Stimulated activated CD8-positive, alpha-beta memory T cell treated with anti-CD3 and anti-CD28 coated beads, Interleukin-15, amount 100 ng/mL, for 4 hours (primary cell): ENCODE measurements around the gene SLC41A3.

ENCODE experiments used
- DNase-seq, 2 donors: peaks; one replicate each; pipeline ENCODE4 v3.0.0-alpha.2; 2020; ENCODE audit warnings: low read depth in 2 of 2

SLC41A3 gene

GRCh38 chr3:126026761-126027160 is 57.2 kb downstream of the SLC41A3 start:
- no peak for DNase-seq

DNA sequence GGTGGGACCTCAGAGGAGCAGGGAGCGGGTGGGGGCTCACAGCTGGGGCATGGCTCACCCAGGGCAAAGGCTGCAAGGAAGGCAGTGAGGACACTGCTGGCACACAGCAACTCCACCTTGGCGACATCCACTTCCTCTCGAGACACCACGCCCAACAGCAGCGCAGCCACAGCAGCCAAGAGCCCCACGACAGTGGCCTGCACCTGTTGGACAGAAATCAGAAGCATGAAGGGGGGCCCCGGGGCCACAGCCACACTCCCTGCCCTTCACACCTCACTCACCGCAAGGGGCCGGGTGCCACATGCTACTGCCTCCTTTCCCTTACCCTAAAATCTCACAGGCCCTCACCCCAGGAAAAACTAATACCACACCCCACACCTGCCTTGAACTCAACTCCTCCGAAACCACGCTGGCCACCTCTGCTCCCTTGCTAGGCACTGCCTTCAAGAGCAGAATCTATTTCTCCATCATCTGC is 57.6 kb downstream of the SLC41A3 start:
- no peak for DNase-seq

GRCh38 chr3:126025862-126026261 is 58.1 kb downstream of the SLC41A3 start:
- no peak for DNase-seq

DNA sequence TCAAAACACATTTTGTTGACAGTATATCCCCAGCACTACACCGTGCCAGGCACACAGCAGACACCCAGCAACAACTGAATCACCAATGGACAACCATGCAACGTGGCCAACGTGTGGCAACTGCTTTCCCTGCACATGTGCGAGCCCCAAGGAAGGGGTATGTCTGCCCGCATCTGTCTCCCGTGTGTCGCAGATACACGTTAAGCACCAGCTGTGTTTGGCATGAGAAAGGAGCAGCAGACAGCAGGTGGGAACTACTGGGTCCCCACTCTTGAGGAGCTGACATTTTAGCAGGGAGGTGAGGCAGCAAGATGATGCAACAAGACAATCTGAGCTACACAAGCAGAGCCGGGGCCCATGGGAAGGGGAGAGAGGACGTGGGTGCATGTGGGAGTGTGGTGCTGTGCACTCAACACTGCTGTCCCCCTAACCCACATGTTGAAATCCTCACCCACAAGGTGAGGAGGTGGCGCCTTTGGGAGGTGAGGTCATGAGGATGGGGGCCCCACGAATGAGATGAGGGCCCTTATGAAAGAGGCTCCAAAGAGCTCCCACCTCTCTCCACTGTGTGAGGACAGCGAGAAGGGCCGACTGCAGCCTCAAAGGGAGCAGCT is 58.7 kb downstream of the SLC41A3 start:
- DNase-seq = no peak

DNA sequence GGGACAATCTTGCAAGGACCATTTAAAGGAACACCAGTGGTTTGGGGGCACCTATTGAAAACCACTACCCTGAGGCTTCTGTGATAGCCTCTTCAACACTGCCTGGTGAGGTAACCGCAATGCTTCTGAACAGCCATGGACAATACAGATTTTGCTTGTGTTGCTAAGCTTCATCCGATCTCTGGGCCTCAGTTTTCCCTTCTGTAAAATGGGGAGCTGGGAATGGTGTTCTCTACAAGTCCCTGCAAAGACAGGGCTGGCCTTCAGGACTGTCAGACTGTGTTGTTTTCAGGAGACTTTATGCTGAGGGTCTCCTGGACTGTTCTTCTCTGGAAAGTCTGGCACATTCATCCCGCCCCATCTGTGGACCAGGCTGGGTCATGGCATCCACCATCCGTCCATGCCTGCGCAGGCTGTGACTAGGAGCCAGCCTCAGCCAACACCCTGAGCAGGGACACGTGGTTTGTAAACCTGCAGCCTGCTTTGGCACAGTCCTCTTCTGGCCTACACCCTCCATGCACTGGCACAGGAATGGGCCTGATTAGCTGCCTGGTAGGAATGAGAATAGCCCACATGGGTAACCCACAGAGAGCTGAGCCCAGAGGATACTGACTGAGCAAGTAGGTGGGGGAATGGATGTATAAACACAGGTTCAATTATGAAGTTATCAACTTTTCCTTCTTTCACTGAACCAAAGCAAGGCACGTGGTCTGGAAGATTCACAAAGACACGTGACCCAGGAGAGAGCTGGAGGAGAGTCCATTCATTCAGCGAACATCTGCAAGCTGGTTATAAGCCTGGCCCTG is 59.7 kb downstream of the SLC41A3 start:
- DNase-seq = no peak

DNA sequence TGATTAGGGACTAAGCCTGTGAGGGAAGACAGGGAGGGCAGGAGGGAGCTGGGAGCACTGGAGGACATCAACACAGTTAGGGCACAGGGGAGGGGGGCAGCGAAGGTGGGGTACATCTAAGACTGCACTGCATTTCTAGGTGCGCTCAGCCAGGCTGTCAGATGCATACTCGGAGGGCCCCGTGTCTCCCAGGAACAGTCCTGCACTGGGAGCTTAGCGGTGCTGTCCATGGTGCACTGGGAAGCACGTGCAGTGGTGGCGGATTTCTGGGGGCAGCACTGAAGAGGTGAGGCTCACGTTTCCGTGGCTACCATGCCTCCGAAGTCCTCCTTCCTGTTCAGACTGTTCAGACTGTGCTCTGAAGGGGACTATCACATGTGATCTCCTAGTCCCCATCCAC is 60.5 kb downstream of the SLC41A3 start:
- DNase-seq = no peak

DNA sequence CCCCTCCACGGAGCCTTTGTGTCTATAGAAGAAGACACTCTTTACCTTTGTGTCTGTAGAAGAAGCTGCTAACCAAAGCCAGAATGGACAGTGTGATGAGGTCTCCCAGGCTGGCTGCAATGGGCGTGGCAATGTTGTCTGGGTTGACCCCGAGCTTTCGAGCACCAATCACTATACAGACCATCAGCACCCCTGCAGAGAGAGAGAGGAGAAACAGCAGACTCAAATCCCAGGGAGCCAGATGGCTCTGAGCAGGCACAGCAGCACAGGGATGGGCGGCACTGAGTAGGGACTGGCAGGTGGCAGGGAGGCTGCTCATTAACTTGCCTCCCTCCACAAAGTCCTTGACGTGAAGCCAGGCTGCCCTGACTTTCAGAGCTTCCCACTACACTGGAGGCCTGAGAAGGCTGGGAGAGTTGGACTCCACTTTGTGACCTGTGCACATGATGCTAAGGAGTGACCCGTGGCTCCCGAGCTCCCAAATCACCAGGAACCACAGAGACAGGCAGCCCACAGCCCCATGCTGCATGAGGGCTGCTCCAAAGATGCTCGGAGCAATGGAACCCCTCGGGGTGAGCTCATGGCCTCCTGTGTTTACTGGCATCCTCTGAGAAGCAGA is 61.1 kb downstream of the SLC41A3 start:
- no peak for DNase-seq

DNA sequence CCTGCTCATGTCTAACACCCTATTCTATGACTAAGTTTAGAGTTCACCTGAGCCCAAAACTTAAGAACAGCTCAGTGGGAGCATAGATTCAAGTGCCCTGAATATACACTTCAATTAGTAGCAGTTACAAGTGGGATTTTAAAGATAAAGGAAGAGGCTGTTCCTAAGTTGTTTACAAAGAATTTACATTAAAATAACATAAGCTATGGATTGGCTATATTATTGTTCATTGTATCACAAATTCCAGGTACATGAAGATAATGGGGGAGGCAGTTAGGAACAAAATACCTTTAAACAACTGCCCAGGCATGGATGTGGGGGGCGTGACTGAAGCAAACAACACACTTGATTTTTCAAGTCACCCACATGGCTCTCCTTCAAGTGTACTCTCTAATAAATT is 62.2 kb downstream of the SLC41A3 start:
- no peak for DNase-seq

GRCh38 chr3:126021224-126021623 is 62.7 kb downstream of the SLC41A3 start:
- DNase-seq = no peak

- no peak for DNase-seq
These were observed 64.2 kb downstream of the SLC41A3 start for GRCh38 chr3:126019683-126020082.

GRCh38 chr3:126018995-126019394 is 64.9 kb downstream of the SLC41A3 start:
- DNase-seq = no peak

- DNase-seq = no peak
These were observed 65.4 kb downstream of the SLC41A3 start for GRCh38 chr3:126018545-126018944.

GRCh38 chr3:126017362-126017761 is 66.6 kb downstream of the SLC41A3 start:
- DNase-seq = no peak

- no peak for DNase-seq
These were observed 67.3 kb downstream of the SLC41A3 start for GRCh38 chr3:126016616-126017015.

DNA sequence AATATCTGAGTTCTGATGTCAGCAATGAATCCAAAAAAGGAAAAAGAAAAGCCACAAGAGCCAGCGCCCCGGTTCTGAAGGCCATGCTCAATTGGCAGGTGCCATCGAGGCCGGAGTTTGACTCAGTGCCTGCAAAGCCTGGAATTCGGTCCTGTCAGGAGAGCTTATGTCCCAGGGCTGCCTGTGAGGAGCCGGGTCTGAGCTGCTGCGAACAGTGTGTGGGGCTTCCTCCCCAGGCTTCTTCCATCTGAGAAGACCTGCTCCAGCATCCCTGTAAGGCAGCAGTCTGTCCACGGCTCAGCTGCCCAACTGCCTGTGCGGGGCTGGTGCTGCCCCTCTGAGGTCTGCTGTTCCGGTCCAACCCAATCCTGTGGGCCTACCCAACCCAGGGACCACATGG is 68.8 kb downstream of the SLC41A3 start:
- DNase-seq = no peak

DNA sequence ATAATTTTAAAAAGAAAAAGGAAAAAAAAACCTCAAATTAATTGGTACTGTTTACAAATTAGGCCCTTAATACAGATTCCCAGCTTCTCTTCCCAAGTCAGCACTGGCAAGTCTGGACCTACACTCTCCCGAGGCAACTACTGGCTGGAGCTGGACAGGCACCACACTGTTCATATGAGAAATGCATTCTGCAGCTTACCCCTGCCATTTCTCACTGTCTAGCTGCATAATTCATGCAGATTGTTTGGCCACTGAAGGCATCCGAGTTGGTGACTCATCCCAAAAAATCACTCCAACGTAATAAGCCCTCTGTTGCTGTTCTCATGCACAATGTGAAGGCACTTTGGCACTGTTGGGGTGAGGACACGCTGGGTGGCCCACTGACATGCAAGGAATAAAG is 69.7 kb downstream of the SLC41A3 start:
- DNase-seq = no peak

- no peak for DNase-seq
These were observed 70.2 kb downstream of the SLC41A3 start for GRCh38 chr3:126013751-126014156.

- DNase-seq = no peak
These were observed 74.7 kb downstream of the SLC41A3 start for GRCh38 chr3:126009181-126009580.

DNA sequence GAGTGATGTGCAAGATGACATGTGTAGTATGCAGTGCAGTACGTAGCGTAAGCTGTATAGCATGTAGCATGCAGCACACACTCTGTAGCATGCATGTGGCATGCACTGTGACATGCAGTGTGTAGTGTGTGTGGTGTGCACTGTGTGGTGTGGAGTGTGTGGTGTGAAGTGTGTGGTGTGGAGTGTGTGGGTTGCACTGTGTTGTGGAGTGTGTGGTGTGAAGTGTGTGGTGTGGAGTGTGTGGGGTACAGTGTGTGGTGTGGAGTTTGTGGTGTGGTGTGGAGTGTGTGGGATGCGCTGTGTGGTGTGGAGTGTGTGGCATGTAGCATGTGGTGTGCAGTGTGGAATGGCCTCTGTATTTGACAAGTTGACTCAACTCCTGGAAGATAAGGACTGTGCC is 75.7 kb downstream of the SLC41A3 start:
- DNase-seq = no peak

- DNase-seq = no peak
These were observed 78.0 kb downstream of the SLC41A3 start for GRCh38 chr3:126005951-126006350.

DNA sequence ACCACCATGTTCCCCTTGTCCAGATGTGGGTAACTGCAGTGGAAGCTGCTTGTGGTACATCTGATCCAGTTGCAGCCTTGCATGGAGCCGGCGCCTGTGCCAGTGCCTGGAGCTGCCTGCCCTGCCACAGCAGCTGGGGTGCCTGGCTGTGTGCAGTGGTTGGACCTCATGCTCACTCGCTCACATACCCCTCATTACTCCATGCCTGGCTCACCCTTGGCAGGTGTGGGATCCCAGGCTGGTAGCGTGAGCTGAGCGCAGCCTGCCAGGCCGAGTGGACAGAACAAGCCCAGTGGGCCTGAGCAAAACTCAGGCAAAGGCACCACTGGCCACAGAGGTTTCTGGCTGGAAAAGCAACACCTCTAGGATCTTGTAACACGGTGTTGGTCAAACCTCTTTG is 79.2 kb downstream of the SLC41A3 start:
- no peak for DNase-seq

DNA sequence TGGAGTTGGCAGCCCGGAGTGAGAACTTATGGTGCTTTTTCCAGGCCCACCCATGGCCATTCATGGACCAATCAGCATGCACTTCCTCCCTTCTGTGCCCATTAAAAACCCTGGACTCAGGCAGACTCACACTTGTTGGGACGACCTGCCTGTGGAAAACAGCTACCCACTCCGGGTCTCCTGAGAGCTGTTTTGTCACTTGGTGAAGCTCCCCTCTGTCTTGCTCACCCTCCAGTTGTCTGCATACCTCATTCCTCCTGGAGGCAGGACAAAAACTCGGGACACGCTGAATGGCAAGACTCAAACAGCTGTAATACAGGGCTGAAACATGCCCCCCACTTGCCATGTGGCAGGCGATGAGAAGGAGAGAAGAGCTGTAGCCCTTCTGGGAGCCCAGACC is 79.7 kb downstream of the SLC41A3 start:
- DNase-seq = no peak
